Heart left ventricle (tissue), 13 donors: Measurements from ENCODE around the gene USP15.

ENCODE experiments used
- CTCF ChIP-seq, 12 donors: fragments of 200-600 bp; sonication (generic) in 4 of 12; IDR thresholded peaks; one replicate each; pipeline versions ENCODE4 v1.5.0 to v1.8.0; 2018 to 2022; ENCODE audit warnings: antibody characterized with exemption in 12 of 12, mild to moderate bottlenecking in 5 of 12
- POLR2A ChIP-seq, 2 donors: fragments of 450-650 bp; IDR thresholded peaks; one replicate each; pipeline ENCODE4 v1.6.1; 2017; ENCODE audit warnings: antibody characterized with exemption in 2 of 2, mild to moderate bottlenecking in 2 of 2, moderate library complexity in 2 of 2
- donor health status: ischemic (EF 13 %, LVEDD 7.1; RV severe dilation, severe dysfunction).
- donor health status: DM: no; HTN: yes; CAD: no.
- donor health status: DM: no; HTN: no; CAD: no.
- donor health status: ischemic (EF 25% LVEDD 6.9; RV normal size, moderate dysfunction).
- donor health status: ischemic (EF 25% LVEDD 5.7; RV mildly dilated, moderate dysfunction).
- donor health status: ischemic (EF 35%, LVEDD 5.7; RV mildly dilated, moderate dysfunction).
- donor health status: nonischemic (EF 11% LVEDD 7.7; RV severe dilation, severe dysfunction).
- donor health status: DM: yes; HTN: yes; CAD: no.
- donor health status: PGD.
- donor health status: ischemic (EF 29% LVEDD 5.4; RV normal size, mild dysfunction).
- donor health status: nonischemic (EF 23%, LVEDD 6.1; RV moderate dilation, normal function).

- TF ChIP-seq POLR2A (IDR thresholded peaks at IDR 0.05) (no peak), CTCF (IDR thresholded peaks at IDR 0.05) (no peak)
These were observed 100.8 kb downstream of the USP15 start for GRCh38 chr12:62361048-62361447.
